IPS-15b (cell line): ENCODE measurements around the gene PRM1.
A peak's percentile ranks its signal among the peaks of the same experiment; 100 is the strongest.

Experiments
- H3K27me3 ChIP-seq: one replicate; pipeline ENCODE4 v1.6.1; 2013; ENCODE audit warnings: low read length; ENCODE audit not compliant: control insufficient read depth, insufficient read depth
- H3K36me3 ChIP-seq: one replicate; pipeline ENCODE4 v1.6.1; 2013; ENCODE audit warnings: low read length; ENCODE audit not compliant: control insufficient read depth, insufficient read depth
- H3K4me1 ChIP-seq: one replicate; pipeline ENCODE4 v1.6.1; 2013; ENCODE audit warnings: mild to moderate bottlenecking, low read length; ENCODE audit not compliant: control insufficient read depth, insufficient read depth
- H3K4me3 ChIP-seq: one replicate; pipeline ENCODE4 v1.5.1; 2013; ENCODE audit warnings: low read depth, low read length
- H3K9ac ChIP-seq: one replicate; pipeline ENCODE4 v1.6.1; 2013; ENCODE audit warnings: low read depth, mild to moderate bottlenecking, low read length
- H3K9me3 ChIP-seq: one replicate; pipeline ENCODE4 v1.6.1; 2013; ENCODE audit warnings: mild to moderate bottlenecking, low read length; ENCODE audit not compliant: control insufficient read depth, insufficient read depth

The PRM1 gene

GRCh38 chr16:11280616-11281522 is at the start of gene PRM1:
Gene PRM1, minus strand, starts transcription at chr16:11281330. Its CDS starts 92 bp downstream, at chr16:11281238.
- Histone ChIP-seq H3K4me3 (no peak within 1 kb of the TSS), H3K9ac (no peak within 1 kb of the TSS), H3K9me3 (no peaks in the 10 kb centered on the region), H3K36me3 (no peaks in the 10 kb centered on the region), H3K27me3 (no peaks in the 10 kb centered on the region), H3K4me1 (no peaks in the 10 kb centered on the region)

GRCh38 chr16:11330526-11331237 is 49.6 kb upstream of the PRM1 start:
- Histone ChIP-seq H3K9ac (no peak overlapping the region), H3K36me3 (no peaks in the 10 kb centered on the region), H3K9me3 (no peaks in the 10 kb centered on the region), H3K4me1 (peaks cover 20% of the 10 kb centered on the region), H3K4me3 (no peak overlapping the region), H3K27me3 (no peaks in the 10 kb centered on the region)

GRCh38 chr16:11329891-11330290 is 48.8 kb upstream of the PRM1 start:
- Histone ChIP-seq H3K9ac (peak overlapping the region; percentile 8), H3K9me3 (no peaks in the 10 kb centered on the region), H3K4me1 (peaks cover 20% of the 10 kb centered on the region), H3K27me3 (no peaks in the 10 kb centered on the region), H3K4me3 (no peak overlapping the region), H3K36me3 (no peaks in the 10 kb centered on the region)

- H3K4me1 ChIP-seq = peaks cover 20% of the 10 kb centered on the region
- no peaks in the 10 kb centered on the region for H3K9me3 ChIP-seq
- H3K4me3 ChIP-seq = peak overlapping the region; percentile 4
- no peaks in the 10 kb centered on the region for H3K36me3 ChIP-seq
- no peaks in the 10 kb centered on the region for H3K27me3 ChIP-seq
- H3K9ac ChIP-seq = peak overlapping the region; percentile 18
Measured at GRCh38 chr16:11329071-11329491, 48.0 kb upstream of the PRM1 start.

- no peaks in the 10 kb centered on the region for H3K36me3 ChIP-seq
- H3K9ac ChIP-seq = peak overlapping the region; percentile 18
- H3K27me3 ChIP-seq = no peaks in the 10 kb centered on the region
- no peaks in the 10 kb centered on the region for H3K9me3 ChIP-seq
- peaks cover 20% of the 10 kb centered on the region for H3K4me1 ChIP-seq
- H3K4me3 ChIP-seq = peak overlapping the region; percentile 12
Measured at GRCh38 chr16:11328172-11329070, 47.3 kb upstream of the PRM1 start.

GRCh38 chr16:11327277-11328171 is 46.4 kb upstream of the PRM1 start:
- Histone ChIP-seq H3K36me3 (no peaks in the 10 kb centered on the region), H3K4me3 (no peak overlapping the region), H3K27me3 (no peaks in the 10 kb centered on the region), H3K9ac (no peak overlapping the region), H3K9me3 (no peaks in the 10 kb centered on the region), H3K4me1 (peaks cover 20% of the 10 kb centered on the region)

- H3K4me1 ChIP-seq = peaks cover 20% of the 10 kb centered on the region
Measured at GRCh38 chr16:11326737-11327276, 45.7 kb upstream of the PRM1 start.

GRCh38 chr16:11326084-11326736 is 45.1 kb upstream of the PRM1 start:
- no peaks in the 10 kb centered on the region for H3K9me3 ChIP-seq

More at GRCh38 chr16:11326737-11327276, 45.7 kb upstream of the PRM1 start:
- Histone ChIP-seq H3K9me3 (no peaks in the 10 kb centered on the region), H3K36me3 (no peaks in the 10 kb centered on the region), H3K9ac (no peak overlapping the region), H3K27me3 (no peaks in the 10 kb centered on the region), H3K4me3 (no peak overlapping the region)

GRCh38 chr16:11325404-11326083 is 44.4 kb upstream of the PRM1 start:
- Histone ChIP-seq H3K9ac (peak overlapping the region; percentile 9), H3K36me3 (no peaks in the 10 kb centered on the region), H3K9me3 (no peaks in the 10 kb centered on the region), H3K4me3 (no peak overlapping the region), H3K27me3 (no peaks in the 10 kb centered on the region), H3K4me1 (peaks cover 20% of the 10 kb centered on the region)

More at GRCh38 chr16:11326084-11326736, 45.1 kb upstream of the PRM1 start:
- no peaks in the 10 kb centered on the region for H3K36me3 ChIP-seq
- peaks cover 20% of the 10 kb centered on the region for H3K4me1 ChIP-seq
- H3K27me3 ChIP-seq = no peaks in the 10 kb centered on the region
- no peak overlapping the region for H3K4me3 ChIP-seq
- no peak overlapping the region for H3K9ac ChIP-seq
